SK-N-MC (cell line): Measurements from ENCODE around the gene CYB5B.
"Not testable (repeated sequence)": the region's sequence is repeated elsewhere in the genome, so short reads cannot be mapped to it uniquely, and the experiment has no call there.

Experiments used
- DNase-seq: peaks from one replicate; pipeline ENCODE4 v3.0.0-alpha.2; 2011; ENCODE audit warnings: low read depth, low spot score
- H3K27ac ChIP-seq: fragments of 200-600 bp; sonication (generic); 2 replicates; pipeline ENCODE4 v1.5.1; 2016; ENCODE audit warnings: mixed run types
- H3K36me3 ChIP-seq: fragments of 200-600 bp; sonication (generic); 2 replicates; pipeline ENCODE4 v1.6.1; 2017; ENCODE audit warnings: antibody characterized with exemption, low read length, mixed read lengths; ENCODE audit not compliant: insufficient read depth
- H3K4me3 ChIP-seq: fragments of 200-600 bp; sonication (generic); 2 replicates; pipeline ENCODE4 v1.5.1; 2016
- H3K9ac ChIP-seq: fragments of 200-600 bp; sonication (generic); 2 replicates; pipeline ENCODE4 v1.8.0; 2017; ENCODE audit warnings: mixed run types, mixed read lengths; ENCODE audit not compliant: insufficient read length
- H3K9me3 ChIP-seq: fragments of 200-600 bp; sonication (generic); 2 replicates; pipeline ENCODE4 v1.6.1; 2017; ENCODE audit warnings: low read depth, mild to moderate bottlenecking, antibody characterized with exemption, low read length, moderate library complexity, mixed read lengths
- EZH2 ChIP-seq: fragments of 200-600 bp; sonication (generic); IDR thresholded peaks from one replicate; pipeline ENCODE4 v1.6.1; 2017; ENCODE audit warnings: antibody characterized with exemption
- FOXP2 ChIP-seq: optimal IDR thresholded peaks from 2 replicates; pipeline ENCODE3; 2011; ENCODE audit warnings: mild to moderate bottlenecking, moderate library complexity; ENCODE audit not compliant: insufficient read depth; ENCODE audit errors: extremely low read length, control extremely low read depth
- POLR2AphosphoS5 ChIP-seq: IDR thresholded peaks from 2 replicates; pipeline ENCODE4 v1.6.1; 2012; ENCODE audit warnings: mild to moderate bottlenecking, low read depth, low read length, borderline replicate concordance

Gene CYB5B

DNA sequence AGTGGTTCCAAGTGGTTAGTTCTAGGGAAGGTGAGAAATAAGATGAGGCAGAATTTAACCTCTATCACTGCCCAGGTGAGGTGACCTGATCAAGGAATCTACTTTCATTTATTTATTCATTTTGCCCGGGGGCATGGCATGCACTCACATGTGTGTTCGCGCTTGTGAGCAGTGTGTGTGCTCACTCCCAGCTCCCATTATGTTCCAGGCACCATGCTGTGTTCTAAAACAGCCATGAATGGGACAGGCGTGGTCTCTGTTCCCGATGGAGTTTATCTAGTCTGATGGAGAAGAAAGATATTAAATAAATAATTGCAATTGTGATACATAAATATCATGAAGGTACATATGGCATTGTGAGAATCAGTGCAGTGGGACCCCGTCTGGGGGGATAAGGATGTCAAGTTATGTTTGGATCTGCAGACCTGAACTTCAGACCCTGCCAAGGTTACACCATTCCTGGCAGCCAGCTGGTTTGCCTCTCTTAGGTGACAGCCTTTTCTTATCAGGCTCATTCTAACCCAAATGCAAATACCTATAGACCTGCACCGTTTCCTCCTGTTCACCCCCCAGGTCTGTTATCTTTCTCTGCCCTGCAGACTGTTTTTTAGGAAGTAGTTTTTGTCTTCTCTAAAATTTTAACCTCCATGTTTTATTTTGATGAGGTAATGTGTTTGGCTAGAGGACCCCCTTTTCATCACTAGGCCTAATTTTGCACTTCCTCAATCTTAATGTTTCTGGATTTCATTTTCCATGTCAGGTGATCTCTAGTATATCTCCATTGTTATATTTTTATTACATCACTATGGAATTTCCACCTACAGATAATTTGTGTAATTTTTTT, 11.8 kb downstream of the CYB5B start:
- Histone ChIP-seq H3K9me3 (no peaks in the 10 kb centered on the region), H3K4me3 (no peak overlapping the region), H3K9ac (no peak overlapping the region), H3K27ac (no peak overlapping the region), H3K36me3 (peaks cover 25% of the 10 kb centered on the region)
- no peak for DNase-seq
- no peak for TF ChIP-seq POLR2AphosphoS5
- TF ChIP-seq EZH2 = no peak
- TF ChIP-seq FOXP2 = no peak

DNA sequence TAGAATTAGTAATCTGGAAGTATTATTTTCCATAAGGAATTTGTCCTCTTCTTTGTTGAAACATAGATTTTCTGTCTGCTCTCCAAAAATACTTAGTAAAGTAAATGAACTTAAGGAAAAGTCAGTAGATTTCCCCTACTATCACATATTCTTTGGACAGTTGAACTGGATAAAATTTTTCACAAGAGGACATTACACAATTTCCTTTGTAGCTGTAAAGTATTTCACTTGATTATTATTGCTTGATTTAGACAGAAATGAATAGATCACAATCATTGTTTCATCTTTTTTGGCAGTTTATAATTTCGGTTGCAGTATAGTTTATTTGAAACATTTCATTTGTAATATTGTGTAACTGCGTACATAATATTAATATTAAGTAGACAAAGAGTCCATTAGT, 12.5 kb downstream of the CYB5B start:
- DNase-seq = no peak
- no peak overlapping the region for H3K4me3 ChIP-seq
- H3K9ac ChIP-seq = no peak overlapping the region
- no peak overlapping the region for H3K27ac ChIP-seq
- H3K9me3 ChIP-seq = no peaks in the 10 kb centered on the region
- H3K36me3 ChIP-seq = peaks cover 18% of the 10 kb centered on the region
- TF ChIP-seq EZH2 = no peak
- TF ChIP-seq FOXP2 = no peak
- TF ChIP-seq POLR2AphosphoS5 = no peak

- H3K36me3 ChIP-seq = peaks cover 9% of the 10 kb centered on the region
- H3K4me3 ChIP-seq = no peak overlapping the region
- no peak overlapping the region for H3K27ac ChIP-seq
- no peak for TF ChIP-seq POLR2AphosphoS5
- no peak for TF ChIP-seq EZH2
- TF ChIP-seq FOXP2 = no peak
- H3K9me3 ChIP-seq = no peaks in the 10 kb centered on the region
- DNase-seq = no peak
- no peak overlapping the region for H3K9ac ChIP-seq
These were observed 14.0 kb downstream of the CYB5B start for GRCh38 chr16:69438465-69438864.

DNA sequence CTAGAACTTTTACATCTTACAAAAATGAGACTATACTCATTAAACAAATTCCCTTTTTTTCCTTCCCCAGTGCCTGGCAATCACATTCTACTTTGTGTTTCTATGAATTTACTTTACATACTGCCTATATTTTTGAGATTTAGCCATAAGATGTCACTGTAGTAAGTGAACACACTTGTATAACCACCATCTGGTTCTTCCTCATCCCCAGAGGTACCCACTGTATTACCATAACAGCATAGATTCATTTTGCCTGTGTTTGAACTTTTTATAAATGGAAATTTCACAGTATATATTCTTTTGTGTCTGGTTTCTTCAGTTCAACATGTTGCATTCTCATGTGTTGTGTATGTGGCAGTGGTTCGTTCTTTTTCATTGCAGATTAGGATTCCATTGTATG, 15.8 kb downstream of the CYB5B start:
- H3K9me3 ChIP-seq = no peaks in the 10 kb centered on the region

DNA sequence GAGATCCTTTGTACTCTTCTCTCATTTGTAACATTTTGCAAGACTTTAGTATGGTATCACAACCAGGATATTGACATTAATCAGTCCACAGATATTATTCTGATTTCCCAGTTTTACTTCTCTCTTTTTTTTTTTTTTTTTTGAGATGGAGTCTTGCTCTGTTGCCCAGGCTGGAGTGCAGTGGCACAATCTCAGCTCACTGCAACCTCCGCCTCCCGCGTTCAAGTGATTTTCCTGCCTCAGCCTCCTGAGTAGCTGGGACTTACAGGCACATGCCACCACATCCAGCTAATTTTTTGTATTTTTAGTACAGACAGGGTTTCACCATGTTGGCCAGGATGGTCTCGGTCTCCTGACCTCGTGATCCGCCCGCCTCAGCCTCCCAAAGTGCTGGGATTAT, 16.6 kb downstream of the CYB5B start:
- not testable (repeated sequence) for H3K27ac ChIP-seq, H3K9ac ChIP-seq, H3K36me3 ChIP-seq, H3K4me3 ChIP-seq, DNase-seq, H3K9me3 ChIP-seq

More for the DNA sequence above, 15.8 kb downstream of the CYB5B start:
- Histone ChIP-seq H3K36me3 (0 out of 2 replicates have a peak, but pooled peaks cover under 1% of the 10 kb centered on the region), H3K4me3 (no peak overlapping the region), H3K27ac (no peak overlapping the region), H3K9ac (no peak overlapping the region)
- DNase-seq = no peak
- TF ChIP-seq POLR2AphosphoS5 (no peak), FOXP2 (no peak), EZH2 (no peak)

DNA sequence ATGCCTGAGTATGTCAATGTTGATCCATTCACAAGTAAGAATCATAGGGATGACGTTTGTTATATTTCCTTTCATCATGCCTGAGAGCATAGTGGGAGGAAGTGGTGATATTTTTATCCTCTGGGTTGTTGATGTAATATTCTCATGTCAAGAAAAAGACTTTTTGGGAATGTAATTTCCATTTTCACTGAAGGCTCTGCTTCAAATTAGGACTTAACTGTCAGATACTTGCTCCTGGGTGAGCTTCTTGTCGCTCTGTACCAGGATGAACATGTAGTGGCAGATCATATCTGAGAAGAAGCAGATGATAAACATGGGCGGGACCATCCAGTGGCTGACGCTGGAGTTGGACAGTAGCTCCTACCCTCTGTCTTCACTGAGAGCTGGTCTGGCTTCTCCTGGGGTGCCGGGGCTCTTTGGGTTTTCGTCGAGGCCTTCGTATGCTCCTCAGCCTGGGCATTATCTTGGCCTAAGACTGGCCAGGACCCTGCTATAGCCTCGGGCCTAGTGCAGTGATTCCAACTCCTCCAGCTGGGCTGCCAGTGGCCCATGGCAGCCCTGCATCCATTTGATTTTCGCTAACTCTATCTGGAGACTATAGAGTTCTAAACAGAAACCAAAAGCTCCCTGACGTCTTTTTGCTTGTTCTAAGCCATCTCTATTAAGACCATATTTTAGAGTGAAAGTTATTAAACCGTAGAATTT, 19.7 kb downstream of the CYB5B start:
- no peak overlapping the region for H3K4me3 ChIP-seq
- no peak for DNase-seq
- TF ChIP-seq FOXP2 (no peak), POLR2AphosphoS5 (no peak), EZH2 (no peak)
- H3K36me3 ChIP-seq = peaks cover 4% of the 10 kb centered on the region; the same call in 1 of the 2 replicates
- H3K9ac ChIP-seq = no peak overlapping the region
- H3K27ac ChIP-seq = no peak overlapping the region
- H3K9me3 ChIP-seq = no peaks in the 10 kb centered on the region

- H3K4me3 ChIP-seq = no peak overlapping the region
- H3K9me3 ChIP-seq = no peaks in the 10 kb centered on the region
- DNase-seq = no peak
- H3K27ac ChIP-seq = no peak overlapping the region
- H3K9ac ChIP-seq = no peak overlapping the region
- H3K36me3 ChIP-seq = peaks cover 9% of the 10 kb centered on the region
- TF ChIP-seq POLR2AphosphoS5 (no peak), FOXP2 (no peak)
These were observed 20.6 kb downstream of the CYB5B start for GRCh38 chr16:69444873-69445517.

- no peaks in the 10 kb centered on the region for H3K9me3 ChIP-seq
- no peak for DNase-seq
- no peak overlapping the region for H3K9ac ChIP-seq
- no peak overlapping the region for H3K4me3 ChIP-seq
- peak overlapping the region; percentile 60; the same call in 1 of the 2 replicates for H3K27ac ChIP-seq
- H3K36me3 ChIP-seq = peaks cover 21% of the 10 kb centered on the region
- no peak for TF ChIP-seq POLR2AphosphoS5
- no peak for TF ChIP-seq EZH2
- TF ChIP-seq FOXP2 = no peak
These were observed 24.2 kb downstream of the CYB5B start for GRCh38 chr16:69448470-69449193.
